PC-9 (cell line): ENCODE measurements around the gene RRAD. TPM values are rescaled to one million over a fixed set of nuclear protein-coding genes. Genes with fewer than 3 reads are reported as not detected.

Source experiments
- BruUV-seq: library from RNA; stranded (reverse); fragments of 400-500 nt; replicated peaks from 2 replicates; lab custom pipeline; 2021; lab: Mats Ljungman, UMichigan
- CTCF ChIA-PET: fragments of 300-600 bp; sonication (Branson Sonifier 250); formaldehyde crosslinking; loops from one replicate; lab custom pipeline; 2022; ENCODE audit warnings: antibody characterized with exemption; lab: Charles Lee
- POLR2A ChIA-PET: fragments of 300-600 bp; sonication (Branson Sonifier 250); formaldehyde crosslinking; loops from one replicate; lab custom pipeline; 2022; ENCODE audit warnings: antibody characterized with exemption; ENCODE audit not compliant: unreplicated experiment; lab: Charles Lee
- DNase-seq, 2 experiments: peaks; one replicate each; pipeline versions ENCODE4 v3.0.0 to v3.0.0-alpha.2; 2015 to 2022; ENCODE audit warnings: mixed read lengths in 1 of 2
- H2AFZ ChIP-seq: fragments of 200-600 bp; sonication (generic); 2 replicates; pipeline ENCODE4 v1.8.1; 2017; ENCODE audit warnings: antibody characterized with exemption
- H3F3A ChIP-seq: fragments of 200-600 bp; sonication (generic); 2 replicates; pipeline ENCODE4 v1.8.1; 2017; ENCODE audit warnings: antibody characterized with exemption, mild to moderate bottlenecking, low read depth; ENCODE audit not compliant: insufficient read depth
- H3K27ac ChIP-seq: fragments of 200-600 bp; sonication (generic); 2 replicates; pipeline ENCODE4 v1.6.1; 2016; ENCODE audit warnings: mixed run types
- H3K27me3 ChIP-seq: fragments of 200-600 bp; sonication (generic); 2 replicates; pipeline ENCODE4 v1.6.1; 2016; ENCODE audit warnings: low read depth, mixed run types; ENCODE audit not compliant: insufficient read depth
- H3K36me3 ChIP-seq: fragments of 200-600 bp; sonication (generic); 2 replicates; pipeline ENCODE4 v1.6.1; 2016; ENCODE audit warnings: low read depth, mixed run types
- H3K4me1 ChIP-seq: fragments of 200-600 bp; sonication (generic); replicated peaks from 2 replicates; pipeline ENCODE4 v1.6.1; 2016; ENCODE audit warnings: mixed run types; ENCODE audit not compliant: insufficient read depth
- H3K4me2 ChIP-seq: fragments of 200-600 bp; sonication (generic); 2 replicates; pipeline ENCODE4 v1.6.1; 2017; ENCODE audit warnings: mixed run types
- H3K4me3 ChIP-seq: fragments of 200-600 bp; sonication (generic); 2 replicates; pipeline ENCODE4 v1.6.1; 2016; ENCODE audit warnings: mixed run types
- H3K79me2 ChIP-seq: fragments of 200-600 bp; sonication (generic); 2 replicates; pipeline ENCODE4 v1.6.1; 2017; ENCODE audit warnings: low read depth, mixed run types
- H3K9me2 ChIP-seq: fragments of 200-600 bp; sonication (generic); 2 replicates; pipeline ENCODE4 v1.8.1; 2017; ENCODE audit warnings: mild to moderate bottlenecking; ENCODE audit not compliant: insufficient read depth
- H3K9me3 ChIP-seq: fragments of 200-600 bp; sonication (generic); 2 replicates; pipeline ENCODE4 v1.8.1; 2016; ENCODE audit warnings: low read depth; ENCODE audit not compliant: insufficient read depth
- H4K20me1 ChIP-seq: fragments of 200-600 bp; sonication (generic); 2 replicates; pipeline ENCODE4 v1.8.1; 2017; ENCODE audit not compliant: insufficient read depth
- EZH2 ChIP-seq: fragments of 200-600 bp; sonication (generic); IDR thresholded peaks from 2 replicates; pipeline ENCODE4 v1.8.0; 2017; ENCODE audit warnings: antibody characterized with exemption, low read depth
- intact Hi-C: fragments of 100-400 bp; cut with micrococcal nuclease; formaldehyde crosslinking; loops from one replicate; pipeline ENCODE4 v1.10.0; 2022; ENCODE audit not compliant: unreplicated experiment
- total RNA-seq: library from RNA; stranded (reverse); gene quantifications from 2 replicates; pipeline ENCODE4 v1.2.3, GENCODE V29; 2021
- TF ChIP-seq, protein P1 (sequence below): fragments of 200-600 bp; sonication (generic); conservative IDR thresholded peaks from 2 replicates; pipeline ENCODE4 v1.6.1; 2017; ENCODE audit warnings: mixed run types, antibody characterized with exemption, mild to moderate bottlenecking, moderate library complexity

RRAD gene
- total RNA-seq, 1 experiment from 2014 or later, result 0.24 TPM

GRCh38 chr16:66919569-66920298 is 5.6 kb downstream of the RRAD start:
- Histone ChIP-seq H3K4me3 (no peak overlapping the region), H3F3A (no peaks in the 10 kb centered on the region), H3K4me2 (no peak overlapping the region), H4K20me1 (no peaks in the 10 kb centered on the region), H3K9me3 (no peaks in the 10 kb centered on the region), H3K9me2 (no peaks in the 10 kb centered on the region), H3K4me1 (no peaks in the 10 kb centered on the region), H3K79me2 (no peaks in the 10 kb centered on the region), H3K27ac (no peak overlapping the region), H2AFZ (no peak overlapping the region), H3K36me3 (no peaks in the 10 kb centered on the region), H3K27me3 (no peaks in the 10 kb centered on the region)
- BruUV-seq, result no TSS peak
- TF ChIP-seq, protein P1, sequence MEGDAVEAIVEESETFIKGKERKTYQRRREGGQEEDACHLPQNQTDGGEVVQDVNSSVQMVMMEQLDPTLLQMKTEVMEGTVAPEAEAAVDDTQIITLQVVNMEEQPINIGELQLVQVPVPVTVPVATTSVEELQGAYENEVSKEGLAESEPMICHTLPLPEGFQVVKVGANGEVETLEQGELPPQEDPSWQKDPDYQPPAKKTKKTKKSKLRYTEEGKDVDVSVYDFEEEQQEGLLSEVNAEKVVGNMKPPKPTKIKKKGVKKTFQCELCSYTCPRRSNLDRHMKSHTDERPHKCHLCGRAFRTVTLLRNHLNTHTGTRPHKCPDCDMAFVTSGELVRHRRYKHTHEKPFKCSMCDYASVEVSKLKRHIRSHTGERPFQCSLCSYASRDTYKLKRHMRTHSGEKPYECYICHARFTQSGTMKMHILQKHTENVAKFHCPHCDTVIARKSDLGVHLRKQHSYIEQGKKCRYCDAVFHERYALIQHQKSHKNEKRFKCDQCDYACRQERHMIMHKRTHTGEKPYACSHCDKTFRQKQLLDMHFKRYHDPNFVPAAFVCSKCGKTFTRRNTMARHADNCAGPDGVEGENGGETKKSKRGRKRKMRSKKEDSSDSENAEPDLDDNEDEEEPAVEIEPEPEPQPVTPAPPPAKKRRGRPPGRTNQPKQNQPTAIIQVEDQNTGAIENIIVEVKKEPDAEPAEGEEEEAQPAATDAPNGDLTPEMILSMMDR, result no peak
- TF ChIP-seq EZH2, result no peak
- DNase-seq, result no peak
- intact Hi-C loops, result no loop called here
- ChIA-PET POLR2A (no interaction called here), CTCF (interaction anchor here (1.2 kb wide), 1 partner anchor 46 kb away, joined by 3 read pairs; no protein-coding TSS in a partner anchor)

GRCh38 chr16:66918803-66919568 is 6.3 kb downstream of the RRAD start, which contains the start of gene CDH16:
Gene CDH16, minus strand, starts transcription at chr16:66918885. Its CDS starts 820 bp downstream, at chr16:66918065.
- Histone ChIP-seq H3K4me3 (no peak within 1 kb of the TSS), H2AFZ (no peak within 1 kb of the TSS), H3K36me3 (no peaks in the 10 kb centered on the region), H3K4me1 (no peaks in the 10 kb centered on the region), H3F3A (no peaks in the 10 kb centered on the region), H3K27ac (no peak within 1 kb of the TSS), H3K79me2 (no peaks in the 10 kb centered on the region), H3K9me3 (no peaks in the 10 kb centered on the region), H4K20me1 (no peaks in the 10 kb centered on the region), H3K4me2 (no peak within 1 kb of the TSS), H3K9me2 (no peaks in the 10 kb centered on the region), H3K27me3 (no peaks in the 10 kb centered on the region)
- intact Hi-C loops, result no loop called here
- no peak for TF ChIP-seq EZH2
- TF ChIP-seq, protein P1, result no peak
- no peak for DNase-seq
- ChIA-PET CTCF (interaction anchor here (0.6 to 1.2 kb wide), 2 partner anchors 45 to 415 kb away, joined by 3 to 11 read pairs; no protein-coding TSS in a partner anchor), POLR2A (no interaction called here)
- no TSS peak for BruUV-seq

DNA sequence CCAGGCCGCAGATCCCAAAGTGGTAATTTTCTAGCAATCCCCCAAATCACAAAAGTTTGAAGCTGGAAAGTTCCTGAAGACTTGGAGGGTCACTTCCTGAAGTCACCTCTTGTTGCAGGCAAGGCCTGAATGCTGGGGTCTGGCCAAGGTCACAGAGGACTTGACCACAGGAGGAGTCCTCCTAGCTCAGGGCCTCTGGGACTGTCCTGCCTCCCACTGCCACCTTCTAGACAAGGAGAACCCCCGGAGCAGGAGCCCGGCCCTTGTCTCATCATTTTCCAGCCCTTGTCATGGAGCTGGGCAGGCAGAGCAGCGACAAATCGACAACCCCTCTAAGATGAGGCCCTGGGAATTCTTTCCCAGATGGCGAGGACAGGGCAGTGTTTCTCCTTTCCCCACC is 7.0 kb downstream of the RRAD start:
- no peaks in the 10 kb centered on the region for H3K79me2 ChIP-seq
- H3F3A ChIP-seq, result no peaks in the 10 kb centered on the region
- CTCF ChIA-PET, result no interaction called here
- no peaks in the 10 kb centered on the region for H4K20me1 ChIP-seq
- H3K4me3 ChIP-seq, result no peak overlapping the region
- intact Hi-C loops, result no loop called here
- no peaks in the 10 kb centered on the region for H3K27me3 ChIP-seq
- no peak overlapping the region for H2AFZ ChIP-seq
- no peaks in the 10 kb centered on the region for H3K9me3 ChIP-seq
- BruUV-seq, result no TSS peak
- H3K4me2 ChIP-seq, result no peak overlapping the region
- TF ChIP-seq, protein P1, result no peak
- TF ChIP-seq EZH2, result no peak
- no peaks in the 10 kb centered on the region for H3K9me2 ChIP-seq
- no peak for DNase-seq
- POLR2A ChIA-PET, result no interaction called here
- no peaks in the 10 kb centered on the region for H3K36me3 ChIP-seq
- no peaks in the 10 kb centered on the region for H3K4me1 ChIP-seq
- no peak overlapping the region for H3K27ac ChIP-seq
